Fibroblast of gingiva (primary cell): ENCODE measurements around the gene CLDN17.

ENCODE experiments used
- DNase-seq: peaks from one replicate; pipeline ENCODE4 v3.0.0-alpha.2; 2011; ENCODE audit warnings: low read depth

The CLDN17 gene, protein sequence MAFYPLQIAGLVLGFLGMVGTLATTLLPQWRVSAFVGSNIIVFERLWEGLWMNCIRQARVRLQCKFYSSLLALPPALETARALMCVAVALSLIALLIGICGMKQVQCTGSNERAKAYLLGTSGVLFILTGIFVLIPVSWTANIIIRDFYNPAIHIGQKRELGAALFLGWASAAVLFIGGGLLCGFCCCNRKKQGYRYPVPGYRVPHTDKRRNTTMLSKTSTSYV

DNA sequence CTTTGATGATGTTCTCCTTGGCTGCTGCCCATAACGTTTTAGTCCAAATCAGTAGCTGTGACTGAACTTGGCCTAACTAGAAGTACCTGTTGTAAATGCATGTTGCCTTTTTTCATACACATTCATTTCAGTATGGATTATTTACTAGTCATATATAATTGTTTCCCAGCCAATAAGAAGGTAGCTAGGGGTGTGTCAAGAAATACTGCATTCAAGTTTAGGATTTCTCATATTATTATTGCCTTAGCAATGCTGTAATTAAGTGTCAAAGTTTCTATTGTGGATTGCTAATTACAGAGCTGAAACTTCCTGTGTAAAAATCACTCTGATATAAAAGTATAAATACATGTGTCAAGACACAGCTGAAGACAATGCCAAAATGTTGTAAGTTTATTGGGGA is at the start of gene CLDN17:
Gene CLDN17 (minus strand): TSS at position 101 of the 400 bp plus-strand sequence. CDS start 188 bp downstream, outside the sequence.
- DNase-seq, result no peak

DNA sequence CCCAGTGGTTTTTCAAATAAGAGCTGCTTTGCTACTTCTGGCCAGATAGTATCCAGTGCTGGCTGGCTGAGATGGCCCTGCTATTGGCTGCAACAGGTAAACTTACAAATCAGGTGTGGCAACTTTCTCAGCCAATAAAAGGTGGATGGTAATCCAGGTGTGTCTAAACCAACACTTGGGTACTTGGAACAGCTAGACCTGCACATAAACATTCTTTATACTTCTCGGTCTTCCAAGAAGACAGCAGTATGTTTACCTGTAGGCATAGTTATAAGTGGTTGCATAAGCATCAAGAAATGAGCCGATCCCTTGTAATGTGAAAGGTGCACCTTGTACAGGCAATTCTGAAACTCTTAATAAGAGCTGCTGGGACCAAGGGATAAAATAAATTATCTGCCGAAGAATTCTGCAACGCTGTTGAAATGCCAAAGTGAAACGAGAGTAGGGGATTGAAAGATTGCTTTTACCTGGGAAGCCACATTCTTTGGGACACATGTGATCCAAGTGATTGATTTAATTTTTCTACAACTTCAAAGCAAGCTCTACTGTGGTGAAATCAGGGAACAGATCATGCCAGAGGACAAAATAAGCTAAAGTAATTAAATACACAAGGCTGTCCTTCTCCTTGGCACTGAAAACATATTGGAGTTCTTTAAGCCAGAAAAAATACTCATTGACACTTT is 49.6 kb upstream of the CLDN17 start, which contains the start of gene CLDN8:
Gene CLDN8 (minus strand): TSS at position 57 of the 683 bp plus-strand sequence. CDS start 172 bp downstream, outside the sequence.
- no peak for DNase-seq

DNA sequence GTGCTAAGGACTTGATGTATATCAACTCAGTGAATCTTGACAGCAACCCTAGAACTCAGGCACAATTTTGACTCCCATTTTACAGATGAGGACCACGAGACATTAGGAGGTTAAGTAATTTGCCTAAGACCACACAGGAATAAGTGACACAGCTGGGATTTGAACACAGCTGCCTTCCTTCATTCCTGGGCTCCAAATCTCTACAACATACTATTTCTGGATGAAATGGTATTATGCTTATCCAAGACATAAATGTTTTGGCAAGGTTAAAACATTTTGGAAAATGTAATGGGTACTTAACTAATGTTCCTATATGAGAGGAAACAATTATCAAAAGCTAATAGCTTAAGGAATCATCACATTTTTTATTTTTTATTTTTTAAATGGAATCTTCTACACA is 44.5 kb upstream of the CLDN17 start:
- DNase-seq, result no peak

- no peak for DNase-seq
Observed at GRCh38 chr21:30209601-30210000, 43.0 kb upstream of the CLDN17 start.

GRCh38 chr21:30207252-30207579 is 40.6 kb upstream of the CLDN17 start:
- no peak for DNase-seq

DNA sequence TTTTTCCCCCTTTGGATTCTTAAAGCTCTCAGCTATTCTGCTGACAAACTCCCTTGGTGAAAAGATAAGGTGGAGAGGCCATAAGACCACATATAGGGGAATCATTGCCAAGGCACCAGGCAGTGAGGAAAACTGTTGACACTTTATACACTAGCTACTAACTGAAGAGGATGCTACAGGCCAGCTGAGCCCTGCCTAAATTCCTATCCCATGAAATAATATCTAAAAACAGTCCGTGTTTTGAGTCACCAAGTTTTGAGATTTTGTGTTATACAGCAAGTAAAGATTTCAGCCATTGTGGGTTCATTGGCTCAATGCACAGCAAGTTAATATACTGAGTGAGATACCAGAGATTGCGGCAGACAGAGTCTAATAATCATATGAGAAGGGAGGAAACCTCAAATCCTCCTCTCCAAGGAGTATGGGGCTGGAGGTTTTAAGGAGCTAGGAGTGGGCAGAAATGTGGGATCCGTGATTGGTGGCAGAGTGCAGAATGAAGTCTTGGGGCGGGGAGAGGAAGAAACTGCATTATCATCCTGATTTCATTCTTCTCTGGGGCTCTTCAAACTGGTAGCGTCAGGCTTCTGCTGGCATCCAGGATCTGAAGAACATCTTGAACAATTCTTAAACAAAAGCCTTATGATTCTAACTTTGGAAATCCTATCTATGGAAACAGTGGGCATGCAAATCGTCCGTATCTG is 40.1 kb upstream of the CLDN17 start:
- peak; percentile 71 for DNase-seq

DNA sequence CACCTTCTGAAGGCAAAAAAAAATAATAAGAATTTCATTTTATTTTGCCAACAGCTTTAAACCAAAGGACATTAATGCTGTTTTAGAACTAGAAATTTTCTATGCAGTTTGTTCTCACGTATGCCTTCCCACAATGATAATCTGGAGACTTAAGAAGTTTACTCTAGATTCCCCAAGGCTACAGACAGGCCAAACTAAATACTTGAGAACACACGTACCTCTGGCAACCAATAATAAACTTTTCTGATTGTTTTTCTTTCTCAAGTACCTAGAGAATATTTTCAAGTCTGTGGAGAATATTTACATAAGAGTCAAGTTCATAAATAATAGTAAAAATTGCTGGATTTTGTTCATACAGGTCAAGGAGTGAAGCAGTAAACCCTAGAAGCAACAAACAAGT is 33.4 kb upstream of the CLDN17 start:
- DNase-seq, result no peak

DNA sequence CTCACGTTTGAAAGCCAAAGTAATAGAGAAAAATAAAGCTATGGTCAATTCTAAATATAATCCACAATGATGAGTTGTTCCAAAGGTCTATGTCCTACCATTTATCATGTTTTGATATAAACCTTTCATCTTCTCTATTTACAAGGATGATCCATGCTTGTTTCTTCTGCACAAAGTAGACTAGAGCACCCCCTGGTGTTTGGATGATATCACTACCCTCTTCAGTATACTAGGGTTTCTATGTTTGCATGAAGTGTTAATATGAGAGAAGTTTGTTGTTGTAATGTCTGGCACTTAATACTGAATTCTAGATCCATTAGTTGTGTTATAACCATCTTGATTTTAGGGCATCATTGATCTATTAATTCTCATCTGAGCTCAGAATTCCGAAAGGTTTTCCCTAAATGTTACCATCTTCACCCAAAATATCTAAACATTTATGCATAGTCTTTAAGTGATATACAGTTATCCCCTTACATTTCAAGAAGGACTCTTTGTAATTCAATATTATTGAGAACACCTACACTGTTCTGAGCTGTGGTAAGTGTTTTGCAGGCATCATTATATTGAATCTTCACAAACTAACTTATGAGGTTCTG is 28.2 kb upstream of the CLDN17 start:
- peak; percentile 2 for DNase-seq

- no peak for DNase-seq
Observed at GRCh38 chr21:30193201-30193600, 26.6 kb upstream of the CLDN17 start.

- DNase-seq, result no peak
Observed at GRCh38 chr21:30190554-30190953, 23.9 kb upstream of the CLDN17 start.

DNA sequence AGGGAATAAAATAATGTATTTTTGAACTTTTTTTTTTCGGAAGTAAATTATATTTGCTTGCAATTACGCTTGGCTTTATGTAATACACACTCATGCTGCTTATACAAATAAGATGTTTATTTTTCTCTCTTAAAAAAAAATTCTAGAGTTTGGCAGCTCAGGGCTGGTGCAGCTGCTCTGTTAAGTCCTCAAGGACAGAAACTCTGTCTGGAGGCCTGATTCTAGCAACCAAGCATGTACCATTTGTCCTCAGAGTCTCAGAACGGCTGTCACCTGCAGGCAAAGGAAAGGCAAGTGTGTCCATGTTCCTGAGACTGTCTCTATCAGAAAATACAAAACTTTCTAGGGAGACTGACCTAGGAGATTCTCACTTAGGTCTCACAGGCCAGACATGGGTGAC is 23.2 kb upstream of the CLDN17 start:
- no peak for DNase-seq

DNA sequence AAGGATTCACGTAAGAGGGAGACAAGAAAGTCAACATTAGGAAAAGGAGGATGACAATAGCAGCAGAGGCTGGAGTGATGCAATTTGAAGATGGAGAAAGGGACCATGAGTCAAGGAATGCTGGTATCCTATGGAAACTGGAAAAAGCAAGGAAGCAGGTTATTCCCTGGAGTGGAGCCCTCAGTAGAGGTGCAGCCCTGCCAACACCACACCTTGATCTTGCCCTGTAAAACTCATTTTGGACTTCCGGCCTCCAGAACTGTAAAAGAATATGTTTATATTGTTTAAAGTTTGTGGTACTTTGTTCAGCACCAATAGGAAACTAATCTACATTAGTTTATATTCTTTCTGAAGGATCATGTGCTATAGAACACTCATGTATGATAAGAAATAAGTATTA is 19.6 kb upstream of the CLDN17 start:
- no peak for DNase-seq

GRCh38 chr21:30168086-30168485 is 1.5 kb upstream of the CLDN17 start:
- no peak for DNase-seq

DNA sequence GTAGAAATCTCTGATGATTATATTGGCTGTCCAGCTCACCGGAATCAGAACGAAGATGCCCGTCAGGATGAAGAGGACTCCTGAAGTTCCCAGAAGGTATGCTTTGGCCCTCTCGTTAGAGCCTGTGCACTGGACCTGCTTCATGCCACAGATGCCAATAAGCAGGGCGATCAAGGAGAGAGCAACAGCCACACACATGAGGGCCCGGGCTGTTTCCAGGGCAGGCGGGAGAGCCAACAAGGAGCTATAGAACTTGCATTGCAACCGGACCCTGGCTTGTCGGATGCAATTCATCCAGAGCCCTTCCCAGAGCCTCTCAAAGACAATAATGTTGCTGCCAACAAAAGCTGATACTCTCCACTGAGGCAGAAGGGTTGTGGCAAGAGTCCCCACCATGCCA is 434 bp downstream of the CLDN17 start:
- DNase-seq, result no peak

DNA sequence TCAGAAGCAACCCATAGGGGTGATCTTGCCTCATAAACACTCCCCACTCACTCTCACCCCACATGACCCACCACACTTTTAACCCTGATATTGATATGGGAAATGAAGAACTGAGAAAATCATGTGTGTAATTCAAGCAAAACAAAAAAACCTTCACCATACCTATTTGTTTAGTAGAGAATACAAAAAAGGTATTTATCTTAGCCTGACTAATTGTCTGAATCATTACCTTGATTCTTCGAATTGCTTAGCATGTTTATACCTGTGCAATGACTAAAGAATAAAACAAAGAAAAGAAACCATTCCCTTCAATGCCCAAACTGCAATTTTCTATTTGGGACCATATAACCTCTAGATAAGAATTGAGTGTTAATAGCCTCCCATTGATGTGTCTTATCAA is 1.8 kb downstream of the CLDN17 start:
- no peak for DNase-seq

DNA sequence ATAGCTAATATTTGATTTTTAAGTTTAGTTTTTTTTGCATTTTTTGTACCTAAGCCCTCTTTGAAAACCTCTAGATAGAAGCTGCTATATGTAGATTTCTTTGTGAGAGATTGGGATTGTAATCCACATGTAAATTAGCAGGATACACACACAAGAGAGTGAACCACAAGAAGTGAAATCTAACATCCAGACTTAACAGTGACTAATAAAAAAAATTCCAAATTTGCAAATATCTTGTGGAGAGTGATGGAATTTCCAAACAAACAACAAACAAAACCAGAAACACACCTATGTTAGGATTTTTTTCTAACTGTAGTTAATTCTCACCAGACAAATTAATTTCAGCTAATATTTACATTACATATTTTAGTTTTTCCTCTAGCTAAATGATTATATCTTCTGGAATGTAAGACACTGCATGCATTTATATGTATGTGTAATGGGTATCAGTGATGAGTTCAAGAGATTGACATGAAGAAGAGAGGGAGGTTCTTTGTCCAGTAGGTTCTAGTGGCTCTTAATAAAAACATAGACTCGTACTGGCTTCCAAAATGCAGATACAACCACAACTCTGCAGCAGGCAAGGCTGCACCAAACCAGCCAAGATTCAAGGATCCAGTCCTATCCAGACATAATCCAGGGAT is 12.8 kb downstream of the CLDN17 start:
- DNase-seq, result no peak

DNA sequence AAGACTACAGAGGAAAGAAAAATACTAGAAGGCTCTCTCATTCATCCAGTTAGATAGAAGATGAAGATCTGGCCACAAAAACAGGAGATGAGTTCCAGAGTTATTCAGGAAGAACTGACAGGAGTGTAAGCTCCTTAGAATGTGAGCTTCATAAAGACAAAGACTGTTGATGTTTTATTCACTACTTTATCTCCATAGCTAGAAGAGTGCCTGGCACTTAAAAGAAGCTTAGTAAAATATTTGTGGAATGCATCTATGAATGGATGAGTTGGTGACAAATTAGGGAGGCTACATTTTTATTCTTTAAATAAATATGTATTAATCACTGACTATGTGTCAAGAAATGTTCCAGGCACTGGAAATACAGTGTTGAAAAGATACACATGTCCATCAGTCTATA is 13.8 kb downstream of the CLDN17 start:
- no peak for DNase-seq

GRCh38 chr21:30148906-30149305 is 17.7 kb downstream of the CLDN17 start:
- no peak for DNase-seq

- DNase-seq, result no peak
Observed at GRCh38 chr21:30146558-30147282, 19.9 kb downstream of the CLDN17 start.

DNA sequence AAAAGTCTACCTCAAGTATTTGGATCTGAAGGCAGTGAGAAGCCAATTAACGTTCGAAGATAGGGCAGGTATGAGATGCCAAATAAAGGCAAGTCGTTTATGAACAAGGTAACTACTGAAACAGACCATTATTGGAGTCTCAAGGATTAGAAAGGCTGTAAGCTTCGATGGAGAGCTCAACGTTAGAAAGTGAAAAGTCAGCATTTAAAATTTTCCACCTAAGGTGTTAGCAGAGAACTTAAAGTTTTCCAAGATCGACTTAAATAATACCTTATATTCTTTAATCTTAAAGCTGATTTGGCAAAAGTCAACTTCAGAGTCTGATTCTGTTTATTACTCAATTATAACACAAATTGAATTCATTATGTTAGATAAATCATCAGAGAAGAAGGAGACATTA is 28.1 kb downstream of the CLDN17 start:
- DNase-seq, result no peak

GRCh38 chr21:30129246-30129645 is 37.4 kb downstream of the CLDN17 start:
- no peak for DNase-seq

GRCh38 chr21:30126576-30126975 is 40.0 kb downstream of the CLDN17 start:
- no peak for DNase-seq
